ENCODE measurements around the gene ABHD8.

DNA sequence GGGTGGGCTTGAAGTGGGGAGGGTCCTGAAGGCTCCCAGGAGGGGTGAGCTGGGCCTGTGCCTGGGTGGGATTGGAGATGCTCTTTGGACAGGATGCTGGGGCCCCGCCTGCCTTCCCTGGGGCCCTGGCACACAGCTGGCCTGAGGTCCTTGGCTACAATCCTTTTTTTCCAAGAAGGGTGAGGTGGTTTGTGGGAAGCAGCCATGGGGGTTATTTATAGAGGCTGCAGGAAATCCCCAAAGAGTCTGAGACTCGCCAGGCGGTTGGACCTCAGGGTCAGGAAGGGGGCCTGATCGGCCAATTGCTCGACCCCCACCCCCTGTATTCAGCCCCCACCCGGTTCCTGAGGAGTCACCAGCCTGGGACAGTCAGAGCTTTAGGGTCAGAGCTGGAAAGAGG, 44.1 kb upstream of the ABHD8 start:
- TF ChIP-seq, protein P1, sequence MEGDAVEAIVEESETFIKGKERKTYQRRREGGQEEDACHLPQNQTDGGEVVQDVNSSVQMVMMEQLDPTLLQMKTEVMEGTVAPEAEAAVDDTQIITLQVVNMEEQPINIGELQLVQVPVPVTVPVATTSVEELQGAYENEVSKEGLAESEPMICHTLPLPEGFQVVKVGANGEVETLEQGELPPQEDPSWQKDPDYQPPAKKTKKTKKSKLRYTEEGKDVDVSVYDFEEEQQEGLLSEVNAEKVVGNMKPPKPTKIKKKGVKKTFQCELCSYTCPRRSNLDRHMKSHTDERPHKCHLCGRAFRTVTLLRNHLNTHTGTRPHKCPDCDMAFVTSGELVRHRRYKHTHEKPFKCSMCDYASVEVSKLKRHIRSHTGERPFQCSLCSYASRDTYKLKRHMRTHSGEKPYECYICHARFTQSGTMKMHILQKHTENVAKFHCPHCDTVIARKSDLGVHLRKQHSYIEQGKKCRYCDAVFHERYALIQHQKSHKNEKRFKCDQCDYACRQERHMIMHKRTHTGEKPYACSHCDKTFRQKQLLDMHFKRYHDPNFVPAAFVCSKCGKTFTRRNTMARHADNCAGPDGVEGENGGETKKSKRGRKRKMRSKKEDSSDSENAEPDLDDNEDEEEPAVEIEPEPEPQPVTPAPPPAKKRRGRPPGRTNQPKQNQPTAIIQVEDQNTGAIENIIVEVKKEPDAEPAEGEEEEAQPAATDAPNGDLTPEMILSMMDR (IDR thresholded peaks at IDR 0.05) = no peak
- no peak for TF ChIP-seq POLR2A (IDR thresholded peaks at IDR 0.05)
